ENCODE data around the gene DIDO1. TPM values are rescaled to one million over a fixed set of nuclear protein-coding genes. Genes with fewer than 3 reads are reported as not detected.

The DIDO1 gene
- total and polyA plus RNA-seq, 9 of the 15 experiments (the other 6 are each of a cell fraction or from before 2014, with no cell fraction given) = 4.4 to 46.8 (median 31.2) TPM

DNA sequence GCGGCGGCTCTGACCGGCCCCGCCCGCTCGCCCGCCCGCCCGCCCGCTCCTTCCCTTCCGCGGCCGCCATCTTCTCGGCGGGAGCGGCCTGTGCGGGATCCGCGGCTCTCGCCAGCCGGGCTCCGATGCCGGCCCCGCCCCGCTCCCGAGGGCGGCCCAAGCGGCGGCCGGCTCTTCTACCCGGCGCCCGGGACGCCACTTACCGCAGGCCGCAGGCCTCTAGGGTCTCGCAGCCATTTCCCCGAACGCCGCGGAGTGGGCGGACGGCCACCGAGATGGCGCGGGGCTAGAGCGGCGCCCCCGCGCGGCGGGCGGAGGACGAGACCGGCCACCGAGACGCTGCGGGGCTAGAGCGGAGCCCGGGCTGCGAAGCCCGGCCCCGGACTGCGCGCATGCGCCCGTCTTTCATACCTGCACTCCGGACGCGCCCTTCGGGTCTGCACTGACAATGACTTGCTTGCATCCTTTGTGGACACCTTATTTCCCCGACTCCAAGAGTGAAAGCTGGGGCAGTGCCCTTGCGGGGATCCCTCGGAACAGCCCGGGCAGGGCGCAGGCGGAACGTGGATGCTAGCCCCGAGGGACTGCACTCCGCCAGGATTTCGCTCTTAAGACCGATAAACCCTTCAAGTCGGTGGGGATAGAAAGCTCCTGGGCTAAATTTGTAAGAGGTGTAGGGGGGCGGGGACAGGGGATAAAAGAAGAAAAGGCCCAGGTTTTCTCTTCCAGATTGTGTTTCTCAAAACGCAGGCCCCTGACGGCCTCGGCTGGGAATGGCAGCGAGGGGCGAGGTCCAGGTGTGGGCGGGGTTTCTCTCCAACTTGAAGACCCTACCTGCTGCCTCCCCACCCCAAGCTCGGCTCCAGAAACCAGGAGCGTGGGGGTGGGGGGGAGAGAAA, at the start of gene DIDO1 (continued):
- TF ChIP-seq ZNF232 (CRISPR knock-in tag; IDR thresholded peaks at IDR 0.05) (no peak), MEF2A (IDR thresholded peaks at IDR 0.05; ENCODE audit: control insufficient read depth, low read depth, low read length) (no peak), ZNF445 (CRISPR knock-in tag; IDR thresholded peaks at IDR 0.05; ENCODE audit: low read depth) (no peak), NR2F6 (CRISPR knock-in tag; IDR thresholded peaks at IDR 0.05) (no peak), YY1 (IDR thresholded peaks at IDR 0.05; ENCODE audit: borderline replicate concordance in 1 of 3, control insufficient read depth in 1 of 3, extremely low read depth in 1 of 3, insufficient read depth in 3 of 3, insufficient read length in 1 of 3, insufficient replicate concordance in 2 of 3, low read depth in 1 of 3, low read length in 2 of 3) (peak; percentile 48 to 91 (median 89)), JUND (IDR thresholded peaks at IDR 0.05; ENCODE audit: borderline replicate concordance, low read depth, low read length) (peak; percentile 27; the same call in 1 of the 2 replicates), JUND (tag; IDR thresholded peaks at IDR 0.05; ENCODE audit: borderline replicate concordance, low read depth, low read length) (no peak), NELFE (IDR thresholded peaks at IDR 0.05; ENCODE audit: insufficient read depth, insufficient read length) (no peak), ZHX1 (conservative IDR thresholded peaks at IDR 0.05; ENCODE audit: low read length) (0 out of 2 replicates have a peak, but pooled peaks have one; percentile 35), RBM17 (IDR thresholded peaks at IDR 0.05; ENCODE audit: borderline replicate concordance, low read depth, low read length) (no peak), ATF1 (CRISPR knock-in tag; IDR thresholded peaks at IDR 0.05) (no peak), ATF1 (tag; IDR thresholded peaks at IDR 0.05) (peak; percentile 38), ZNF589 (CRISPR knock-in tag; IDR thresholded peaks at IDR 0.05; ENCODE audit: low read depth) (no peak), BRCA1 (IDR thresholded peaks at IDR 0.05) (no peak), BRCA1 (CRISPR knock-in tag; IDR thresholded peaks at IDR 0.05) (no peak), TEAD1 (CRISPR knock-in tag; IDR thresholded peaks at IDR 0.05) (no peak; a peak in 1 of 4 replicates), ATF7 (IDR thresholded peaks at IDR 0.05) (peak; percentile 53; the same call in 1 of the 2 replicates), DNMT1 (IDR thresholded peaks at IDR 0.05) (no peak), TEAD2 (tag; IDR thresholded peaks at IDR 0.05) (no peak), NR2C1 (IDR thresholded peaks at IDR 0.05) (no peak), NR2C1 (tag; IDR thresholded peaks at IDR 0.05) (no peak), HMG20B (CRISPR knock-in tag; IDR thresholded peaks at IDR 0.05) (no peak), PURB (CRISPR knock-in tag; IDR thresholded peaks at IDR 0.05; ENCODE audit: low read depth) (no peak), XRCC4 (IDR thresholded peaks at IDR 0.05; ENCODE audit: extremely low read depth, insufficient read depth, insufficient read length) (no peak), LARP7 (IDR thresholded peaks at IDR 0.05) (no peak), ZNF778 (CRISPR knock-in tag; IDR thresholded peaks at IDR 0.05) (no peak)
- TF ChIP-seq, protein P1, sequence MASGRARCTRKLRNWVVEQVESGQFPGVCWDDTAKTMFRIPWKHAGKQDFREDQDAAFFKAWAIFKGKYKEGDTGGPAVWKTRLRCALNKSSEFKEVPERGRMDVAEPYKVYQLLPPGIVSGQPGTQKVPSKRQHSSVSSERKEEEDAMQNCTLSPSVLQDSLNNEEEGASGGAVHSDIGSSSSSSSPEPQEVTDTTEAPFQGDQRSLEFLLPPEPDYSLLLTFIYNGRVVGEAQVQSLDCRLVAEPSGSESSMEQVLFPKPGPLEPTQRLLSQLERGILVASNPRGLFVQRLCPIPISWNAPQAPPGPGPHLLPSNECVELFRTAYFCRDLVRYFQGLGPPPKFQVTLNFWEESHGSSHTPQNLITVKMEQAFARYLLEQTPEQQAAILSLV (tag; IDR thresholded peaks at IDR 0.05) = no peak

Data from K562 (cell line).